Measurements from ENCODE around the gene EXOC3L2.
A peak's percentile ranks its signal among the peaks of the same experiment; 100 is the strongest.

Gene EXOC3L2

DNA sequence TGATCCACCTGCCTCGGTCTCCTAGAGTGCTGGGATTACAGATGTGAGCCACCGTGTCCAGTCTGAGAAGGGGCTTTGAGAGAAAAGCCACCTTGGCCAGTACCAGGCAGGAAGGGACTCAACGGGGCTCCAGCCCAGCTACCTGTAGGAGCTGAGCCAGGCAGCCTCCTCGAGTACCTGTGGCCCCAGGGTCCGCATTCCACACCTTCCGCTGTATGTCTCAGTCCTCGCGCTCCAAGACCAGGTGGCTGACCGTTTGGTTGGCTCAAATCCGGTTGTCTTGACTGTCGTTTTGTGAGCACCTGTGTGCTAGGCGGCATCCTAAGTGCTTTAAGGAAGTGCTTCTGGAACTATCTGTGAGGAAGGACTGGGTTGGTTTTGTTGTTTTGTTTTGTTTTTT is 22.1 kb upstream of the EXOC3L2 start:
- Histone ChIP-seq H2AFZ (ENCODE audit: low read length) (no peak overlapping the region), H3K9me3 (ENCODE audit: low read length) (no peaks in the 10 kb centered on the region), H3K4me3 (ENCODE audit: low read depth, low read length, poor library complexity, severe bottlenecking) (no peak overlapping the region), H3K79me2 (ENCODE audit: insufficient read depth, low read length) (no peaks in the 10 kb centered on the region), H3K9me2 (ENCODE audit: low read depth, low read length) (no peaks in the 10 kb centered on the region), H3K4me1 (ENCODE audit: insufficient read depth, low read length, severe bottlenecking) (peaks cover 5% of the 10 kb centered on the region), H3K27me3 (ENCODE audit: insufficient read depth, low read length) (no peaks in the 10 kb centered on the region), H3K27ac (ENCODE audit: low read depth, low read length, poor library complexity, severe bottlenecking) (no peak overlapping the region), H3F3A (ENCODE audit: insufficient read depth, low read length) (no peaks in the 10 kb centered on the region), H3K36me3 (ENCODE audit: insufficient read depth, low read length) (peaks cover 8% of the 10 kb centered on the region), H3K4me2 (ENCODE audit: low read length) (no peak overlapping the region), H4K20me1 (ENCODE audit: insufficient read depth, low read length) (no peaks in the 10 kb centered on the region), H3K9ac (ENCODE audit: low read length) (no peak overlapping the region)
- TF ChIP-seq EZH2 (IDR thresholded peaks at IDR 0.05; ENCODE audit: borderline replicate concordance, low read length), result no peak
- no peak for TF ChIP-seq CTCF (IDR thresholded peaks at IDR 0.05; ENCODE audit: low read length)

DNA sequence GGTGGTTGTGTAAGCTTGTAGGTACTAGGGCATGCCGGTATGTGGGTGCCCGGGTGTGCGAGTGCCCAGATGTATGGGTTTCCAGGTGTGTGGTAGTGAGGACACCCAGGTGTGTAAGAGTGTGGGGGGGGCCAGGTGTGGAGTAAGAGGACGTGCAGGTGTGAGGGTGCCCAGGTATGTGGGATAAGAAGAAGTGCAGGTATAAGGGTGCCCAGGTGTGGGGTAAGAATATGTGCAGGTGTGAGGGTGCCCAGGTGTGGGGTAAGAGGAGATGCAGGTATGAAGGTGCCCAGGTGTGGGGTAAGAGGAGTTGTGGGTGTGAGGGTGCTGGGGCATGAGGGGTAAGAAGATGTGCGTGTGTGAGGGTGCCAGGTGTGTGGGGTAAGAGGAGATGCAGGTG is 20.2 kb upstream of the EXOC3L2 start:
- H3K36me3 ChIP-seq (ENCODE audit: insufficient read depth, low read length), result no peaks in the 10 kb centered on the region; the same call in 1 of the 2 replicates
- no peaks in the 10 kb centered on the region for H3K79me2 ChIP-seq (ENCODE audit: insufficient read depth, low read length)
- H2AFZ ChIP-seq (ENCODE audit: low read length), result no peak overlapping the region
- no peak overlapping the region for H3K9ac ChIP-seq (ENCODE audit: low read length)
- H3K9me2 ChIP-seq (ENCODE audit: low read depth, low read length), result no peaks in the 10 kb centered on the region
- no peaks in the 10 kb centered on the region for H3K27me3 ChIP-seq (ENCODE audit: insufficient read depth, low read length)
- no peaks in the 10 kb centered on the region for H3K9me3 ChIP-seq (ENCODE audit: low read length)
- no peak overlapping the region for H3K4me3 ChIP-seq (ENCODE audit: low read depth, low read length, poor library complexity, severe bottlenecking)
- H4K20me1 ChIP-seq (ENCODE audit: insufficient read depth, low read length), result no peaks in the 10 kb centered on the region
- TF ChIP-seq CTCF (IDR thresholded peaks at IDR 0.05; ENCODE audit: low read length) (no peak), EZH2 (IDR thresholded peaks at IDR 0.05; ENCODE audit: borderline replicate concordance, low read length) (no peak)
- H3K4me1 ChIP-seq (ENCODE audit: insufficient read depth, low read length, severe bottlenecking), result peaks cover 5% of the 10 kb centered on the region
- H3F3A ChIP-seq (ENCODE audit: insufficient read depth, low read length), result no peaks in the 10 kb centered on the region
- peak overlapping the region; percentile 55 for H3K27ac ChIP-seq (ENCODE audit: low read depth, low read length, poor library complexity, severe bottlenecking)
- no peak overlapping the region for H3K4me2 ChIP-seq (ENCODE audit: low read length)

DNA sequence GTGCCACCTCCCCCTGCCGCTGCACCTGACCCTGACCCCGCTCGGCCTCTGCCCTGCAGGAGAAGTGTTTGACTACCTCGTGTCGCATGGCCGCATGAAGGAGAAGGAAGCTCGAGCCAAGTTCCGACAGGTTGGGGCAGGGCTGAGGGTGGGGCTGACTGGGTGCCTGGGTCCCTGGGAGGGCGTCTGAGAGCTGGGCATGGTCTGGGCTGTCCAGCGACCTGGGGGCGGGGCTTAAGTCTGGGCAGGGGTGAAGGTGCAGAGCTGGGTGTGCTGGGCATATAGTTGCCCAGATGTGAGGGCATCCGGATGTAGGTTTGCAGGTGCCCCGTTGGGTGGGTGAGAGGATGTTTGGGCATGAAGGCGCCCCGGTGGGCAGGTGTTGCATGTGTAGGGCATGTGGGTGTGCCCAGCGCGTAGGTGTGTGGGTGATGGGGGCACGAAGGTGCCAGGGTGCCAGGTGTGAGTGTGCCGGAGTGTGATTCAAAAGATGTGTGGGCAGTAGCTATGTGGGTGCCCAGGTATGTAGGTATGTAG is 19.6 kb upstream of the EXOC3L2 start:
- Histone ChIP-seq H3K9ac (ENCODE audit: low read length) (no peak overlapping the region), H3K9me3 (ENCODE audit: low read length) (no peaks in the 10 kb centered on the region), H2AFZ (ENCODE audit: low read length) (no peak overlapping the region), H4K20me1 (ENCODE audit: insufficient read depth, low read length) (no peaks in the 10 kb centered on the region), H3K27ac (ENCODE audit: low read depth, low read length, poor library complexity, severe bottlenecking) (peak overlapping the region; percentile 55), H3K36me3 (ENCODE audit: insufficient read depth, low read length) (no peaks in the 10 kb centered on the region; the same call in 1 of the 2 replicates), H3K79me2 (ENCODE audit: insufficient read depth, low read length) (no peaks in the 10 kb centered on the region), H3K4me1 (ENCODE audit: insufficient read depth, low read length, severe bottlenecking) (peaks cover 5% of the 10 kb centered on the region), H3K27me3 (ENCODE audit: insufficient read depth, low read length) (no peaks in the 10 kb centered on the region), H3K4me2 (ENCODE audit: low read length) (no peak overlapping the region), H3F3A (ENCODE audit: insufficient read depth, low read length) (no peaks in the 10 kb centered on the region), H3K4me3 (ENCODE audit: low read depth, low read length, poor library complexity, severe bottlenecking) (no peak overlapping the region), H3K9me2 (ENCODE audit: low read depth, low read length) (no peaks in the 10 kb centered on the region)
- no peak for TF ChIP-seq CTCF (IDR thresholded peaks at IDR 0.05; ENCODE audit: low read length)
- TF ChIP-seq EZH2 (IDR thresholded peaks at IDR 0.05; ENCODE audit: borderline replicate concordance, low read length), result no peak

Measured in OCI-LY1 (cell line).